Activated CD8-positive, alpha-beta T cell treated with anti-CD3 and anti-CD28 coated beads for 36 hours (primary cell): Measurements from ENCODE around the gene SCFD2. TPM values are rescaled to one million over a fixed set of nuclear protein-coding genes. Genes with fewer than 3 reads are reported as not detected.

Experiments
- ATAC-seq: fragments of 200-7000 bp; cut with Tn5 transposase; one replicate; pipeline ENCODE4 v1.10.0; 2021; ENCODE audit warnings: mild to moderate bottlenecking, moderate library complexity
- CTCF ChIA-PET: fragments of 350-600 bp; sonication (Branson Sonifier 250); formaldehyde crosslinking; loops from one replicate; lab custom pipeline; 2021; ENCODE audit warnings: antibody characterized with exemption; lab: Charles Lee
- POLR2A ChIA-PET: fragments of 350-600 bp; sonication (Branson Sonifier 250); formaldehyde crosslinking; loops from one replicate; lab custom pipeline; 2021; ENCODE audit warnings: antibody characterized with exemption; lab: Charles Lee
- DNase-seq: peaks from one replicate; pipeline ENCODE4 v3.0.0-alpha.2; 2020
- H3K27ac Mint-ChIP-seq: one replicate; pipeline ENCODE4 v1.8.0; 2021; ENCODE audit warnings: mild to moderate bottlenecking, mixed read lengths
- H3K27me3 Mint-ChIP-seq: one replicate; pipeline ENCODE4 v1.8.0; 2021; ENCODE audit warnings: mixed read lengths
- H3K36me3 Mint-ChIP-seq: one replicate; pipeline ENCODE4 v1.8.0; 2021; ENCODE audit warnings: low read depth, mixed read lengths
- H3K4me1 Mint-ChIP-seq: one replicate; pipeline ENCODE4 v1.8.0; 2021; ENCODE audit warnings: low read depth, mixed read lengths
- H3K4me3 Mint-ChIP-seq: one replicate; pipeline ENCODE4 v1.8.0; 2021; ENCODE audit warnings: mild to moderate bottlenecking, moderate library complexity, mixed read lengths
- H3K9me3 Mint-ChIP-seq: one replicate; pipeline ENCODE4 v1.8.0; 2021; ENCODE audit warnings: mixed read lengths
- intact Hi-C: fragments of 100-400 bp; cut with micrococcal nuclease; formaldehyde crosslinking; loops from one replicate; pipeline ENCODE4 v1.10.0; 2022
- total RNA-seq, 2 experiments: library from RNA; stranded (reverse); gene quantifications; one replicate each; pipeline ENCODE4 v1.2.3, GENCODE V29; 2021
- TF ChIP-seq, protein P1 (sequence below): fragments of 200-600 bp; IDR thresholded peaks from one replicate; pipeline ENCODE4 v1.8.0; 2022; ENCODE audit warnings: antibody characterized with exemption, mild to moderate bottlenecking

The SCFD2 gene
- total RNA-seq, 2 experiments from 2014 or later = 21.4 to 22.1 TPM

GRCh38 chr4:52912608-52913007 lies 453.3 kb downstream of the SCFD2 start:
- no peaks in the 10 kb centered on the region for H3K27me3 Mint-ChIP-seq
- no peak overlapping the region for H3K27ac Mint-ChIP-seq
- ATAC-seq (no peak), DNase-seq (no peak)
- ChIA-PET POLR2A (no interaction called here), CTCF (interaction anchor here (0.6 to 1.6 kb wide), 6 partner anchors 10 to 64 kb away, joined by 3 to 13 read pairs (median 5); no protein-coding TSS in a partner anchor)
- no peaks in the 10 kb centered on the region for H3K9me3 Mint-ChIP-seq
- H3K36me3 Mint-ChIP-seq = peaks cover 7% of the 10 kb centered on the region
- no peak overlapping the region for H3K4me3 Mint-ChIP-seq
- no peaks in the 10 kb centered on the region for H3K4me1 Mint-ChIP-seq
- intact Hi-C loops = no loop called here
- TF ChIP-seq, protein P1, sequence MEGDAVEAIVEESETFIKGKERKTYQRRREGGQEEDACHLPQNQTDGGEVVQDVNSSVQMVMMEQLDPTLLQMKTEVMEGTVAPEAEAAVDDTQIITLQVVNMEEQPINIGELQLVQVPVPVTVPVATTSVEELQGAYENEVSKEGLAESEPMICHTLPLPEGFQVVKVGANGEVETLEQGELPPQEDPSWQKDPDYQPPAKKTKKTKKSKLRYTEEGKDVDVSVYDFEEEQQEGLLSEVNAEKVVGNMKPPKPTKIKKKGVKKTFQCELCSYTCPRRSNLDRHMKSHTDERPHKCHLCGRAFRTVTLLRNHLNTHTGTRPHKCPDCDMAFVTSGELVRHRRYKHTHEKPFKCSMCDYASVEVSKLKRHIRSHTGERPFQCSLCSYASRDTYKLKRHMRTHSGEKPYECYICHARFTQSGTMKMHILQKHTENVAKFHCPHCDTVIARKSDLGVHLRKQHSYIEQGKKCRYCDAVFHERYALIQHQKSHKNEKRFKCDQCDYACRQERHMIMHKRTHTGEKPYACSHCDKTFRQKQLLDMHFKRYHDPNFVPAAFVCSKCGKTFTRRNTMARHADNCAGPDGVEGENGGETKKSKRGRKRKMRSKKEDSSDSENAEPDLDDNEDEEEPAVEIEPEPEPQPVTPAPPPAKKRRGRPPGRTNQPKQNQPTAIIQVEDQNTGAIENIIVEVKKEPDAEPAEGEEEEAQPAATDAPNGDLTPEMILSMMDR = no peak

GRCh38 chr4:52911684-52912294 lies 454.1 kb downstream of the SCFD2 start:
- ATAC-seq = no peak
- TF ChIP-seq, protein P1 = peak; percentile 73
- Mint-ChIP-seq H3K4me1 (no peaks in the 10 kb centered on the region), H3K27ac (no peak overlapping the region), H3K9me3 (no peaks in the 10 kb centered on the region), H3K36me3 (peaks cover 10% of the 10 kb centered on the region), H3K27me3 (no peaks in the 10 kb centered on the region), H3K4me3 (no peak overlapping the region)
- intact Hi-C loops = no loop called here
- ChIA-PET POLR2A (no interaction called here), CTCF (interaction anchor here (0.6 to 2.3 kb wide), 29 partner anchors 7 to 471 kb away, joined by 3 to 13 read pairs (median 4); no protein-coding TSS in a partner anchor)
- DNase-seq = peak; percentile 86

DNA sequence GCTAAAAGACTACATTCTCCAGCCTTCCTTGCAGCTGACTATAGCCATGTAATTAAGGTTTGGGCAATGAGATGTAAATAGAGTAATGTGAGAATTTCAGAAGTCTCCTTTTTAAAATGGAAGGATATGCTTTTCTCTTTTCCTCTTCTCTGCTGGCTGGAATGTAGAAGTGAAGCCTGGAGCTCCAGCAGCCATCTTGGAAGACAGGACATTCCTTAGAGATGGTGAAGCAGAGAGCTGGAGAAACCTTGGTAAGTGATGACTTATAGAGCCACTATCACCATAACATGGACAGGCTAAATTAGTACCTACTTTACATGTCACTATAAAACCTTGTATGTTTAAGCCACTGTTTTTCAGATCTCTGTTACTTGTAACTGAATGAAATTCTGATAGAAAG lies 455.7 kb downstream of the SCFD2 start:
- ATAC-seq = no peak
- no peak for DNase-seq

DNA sequence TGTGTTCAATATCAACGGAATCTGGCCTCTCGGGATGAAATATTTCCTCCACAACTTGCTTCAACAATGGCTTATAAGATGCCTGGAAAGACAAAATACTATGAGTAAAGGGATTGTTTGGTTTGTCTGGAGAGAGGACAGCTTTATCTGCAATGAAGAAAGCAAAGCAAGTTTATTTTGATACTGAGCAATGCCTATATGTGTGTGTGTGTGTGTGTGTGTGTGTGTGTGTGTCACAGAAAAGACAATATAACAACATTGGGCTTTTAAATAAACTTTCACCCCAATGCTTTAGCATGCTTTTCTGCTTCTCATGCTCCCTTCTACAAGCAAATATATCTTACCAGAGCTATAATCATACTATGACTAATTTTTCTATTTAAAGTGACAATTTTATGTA lies 458.4 kb downstream of the SCFD2 start:
- Mint-ChIP-seq H3K36me3 (peaks cover 37% of the 10 kb centered on the region), H3K9me3 (no peaks in the 10 kb centered on the region), H3K4me3 (no peak overlapping the region), H3K27me3 (no peaks in the 10 kb centered on the region), H3K27ac (no peak overlapping the region), H3K4me1 (no peaks in the 10 kb centered on the region)
- ATAC-seq (no peak), DNase-seq (no peak)
- CTCF ChIA-PET = no interaction called here
- intact Hi-C loops = no loop called here
- TF ChIP-seq, protein P1 = no peak
- POLR2A ChIA-PET = no interaction called here

More for the DNA sequence above, 455.7 kb downstream of the SCFD2 start:
- H3K9me3 Mint-ChIP-seq = no peaks in the 10 kb centered on the region
- ChIA-PET CTCF (interaction anchor here (1.2 to 2.3 kb wide), 2 partner anchors 9 to 30 kb away, joined by 3 to 7 read pairs; no protein-coding TSS in a partner anchor), POLR2A (no interaction called here)
- H3K4me3 Mint-ChIP-seq = no peak overlapping the region
- no peaks in the 10 kb centered on the region for H3K27me3 Mint-ChIP-seq
- TF ChIP-seq, protein P1 = no peak
- H3K4me1 Mint-ChIP-seq = no peaks in the 10 kb centered on the region
- no peak overlapping the region for H3K27ac Mint-ChIP-seq
- peaks cover 21% of the 10 kb centered on the region for H3K36me3 Mint-ChIP-seq
- intact Hi-C loops = no loop called here

GRCh38 chr4:52904421-52904820 lies 461.4 kb downstream of the SCFD2 start:
- H3K4me3 Mint-ChIP-seq = no peak overlapping the region
- ChIA-PET CTCF (no interaction called here), POLR2A (no interaction called here)
- intact Hi-C loops = no loop called here
- no peak for DNase-seq
- peaks cover 48% of the 10 kb centered on the region for H3K36me3 Mint-ChIP-seq
- no peak for ATAC-seq
- TF ChIP-seq, protein P1 = no peak
- no peaks in the 10 kb centered on the region for H3K4me1 Mint-ChIP-seq
- H3K27ac Mint-ChIP-seq = no peak overlapping the region
- H3K9me3 Mint-ChIP-seq = no peaks in the 10 kb centered on the region
- H3K27me3 Mint-ChIP-seq = no peaks in the 10 kb centered on the region
